Measurements from ENCODE around the gene POU6F2. TPM values are rescaled to one million over a fixed set of nuclear protein-coding genes. Genes with fewer than 3 reads are reported as not detected.

The POU6F2 gene
- polyA plus RNA-seq, 4 donors, result 0.16 TPM; not detected in 3

DNA sequence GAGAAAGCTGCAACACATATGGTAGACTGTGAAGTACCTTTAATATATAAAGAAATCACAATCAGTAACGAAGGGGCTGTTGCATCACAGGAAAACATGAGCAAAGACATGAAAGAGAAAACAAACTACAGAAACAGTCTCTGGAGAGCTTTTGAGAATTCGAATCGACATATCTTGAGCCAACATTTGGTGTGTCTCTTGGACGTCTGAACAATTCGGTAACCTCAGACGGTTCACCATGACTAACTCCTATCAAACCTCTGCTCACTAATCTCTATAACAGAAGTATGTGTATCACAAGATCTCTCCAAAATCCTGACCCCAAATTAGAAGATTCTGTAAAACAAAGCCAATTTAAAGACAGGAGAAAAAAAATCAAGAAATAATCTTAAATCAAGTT lies 326.5 kb downstream of the POU6F2 start:
- H3K4me1 ChIP-seq (ENCODE audit: control insufficient read depth in 3 of 3, insufficient read depth in 2 of 3, low read depth in 1 of 3, low read length in 2 of 3), result no peaks in the 10 kb centered on the region
- FAIRE-seq (no peak), DNase-seq (no peak)
- H3K36me3 ChIP-seq (ENCODE audit: control insufficient read depth in 3 of 3, insufficient read depth in 2 of 3, low read depth in 1 of 3, low read length in 3 of 3), result no peaks in the 10 kb centered on the region
- no peaks in the 10 kb centered on the region for H3K9me3 ChIP-seq (ENCODE audit: control insufficient read depth in 2 of 2, insufficient read depth in 1 of 2, low read depth in 1 of 2, low read length in 1 of 2)
- no peak overlapping the region for H3K27ac ChIP-seq (ENCODE audit: low read depth in 1 of 3, low read length in 2 of 3)
- whole genome bisulfite sequencing, 3 donors, result 81 to 92% (median 90%) methylated on average over 6 of the region's 6 CpGs
- H3K4me3 ChIP-seq (ENCODE audit: low read depth in 1 of 3, low read length in 3 of 3), result no peak overlapping the region
- peaks cover 0 to 3% (median 0%) of the 10 kb centered on the region in 3 donors for H3K27me3 ChIP-seq (ENCODE audit: control insufficient read depth in 3 of 3, insufficient read depth in 3 of 3, low read length in 3 of 3)

DNA sequence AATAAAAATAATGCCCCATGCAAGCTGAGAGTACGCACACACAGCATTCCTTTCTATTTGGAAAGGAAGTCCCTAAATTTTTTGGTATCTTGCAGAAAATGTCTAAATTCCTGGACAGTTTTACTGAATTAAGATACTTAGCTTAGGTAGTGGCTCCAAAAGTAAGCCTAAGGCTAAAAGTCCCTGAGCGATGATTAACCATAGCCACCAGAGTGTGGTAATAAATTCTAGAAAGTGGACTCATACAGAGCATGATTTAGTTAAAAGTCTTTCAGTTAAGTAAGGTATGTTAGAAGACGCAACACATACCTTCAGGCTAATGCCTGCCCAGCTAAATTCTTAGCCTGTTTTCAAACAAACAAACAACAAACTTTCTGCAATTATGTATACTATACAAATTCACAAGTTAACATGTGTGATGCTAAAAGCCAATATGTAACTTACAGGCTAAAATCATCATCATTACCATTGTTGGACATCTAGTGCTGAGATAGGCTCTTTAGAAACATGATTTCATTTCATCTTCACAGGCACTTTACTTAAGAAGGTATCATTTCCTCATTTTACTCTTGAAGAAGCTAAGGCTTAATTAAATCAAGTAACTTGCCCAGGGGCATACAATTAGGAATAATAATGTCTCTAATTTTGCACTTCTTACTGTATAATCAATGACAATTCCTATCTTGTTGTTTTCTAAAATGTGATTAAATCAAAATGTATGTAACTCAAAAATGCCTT lies 327.1 kb downstream of the POU6F2 start:
- no peaks in the 10 kb centered on the region for H3K4me1 ChIP-seq (ENCODE audit: control insufficient read depth in 3 of 3, insufficient read depth in 2 of 3, low read depth in 1 of 3, low read length in 2 of 3)
- H3K27ac ChIP-seq (ENCODE audit: low read depth in 1 of 3, low read length in 2 of 3), result no peak overlapping the region
- no peak for DNase-seq
- H3K9me3 ChIP-seq (ENCODE audit: control insufficient read depth in 2 of 2, insufficient read depth in 1 of 2, low read depth in 1 of 2, low read length in 1 of 2), result no peaks in the 10 kb centered on the region
- no peak for FAIRE-seq
- peaks cover 0 to 3% (median 0%) of the 10 kb centered on the region in 3 donors for H3K27me3 ChIP-seq (ENCODE audit: control insufficient read depth in 3 of 3, insufficient read depth in 3 of 3, low read length in 3 of 3)
- WGBS, 3 donors, result 91 to 94% (median 93%) methylated on average over 3 of the region's 3 CpGs
- no peak overlapping the region for H3K4me3 ChIP-seq (ENCODE audit: low read depth in 1 of 3, low read length in 3 of 3)
- no peaks in the 10 kb centered on the region for H3K36me3 ChIP-seq (ENCODE audit: control insufficient read depth in 3 of 3, insufficient read depth in 2 of 3, low read depth in 1 of 3, low read length in 3 of 3)

DNA sequence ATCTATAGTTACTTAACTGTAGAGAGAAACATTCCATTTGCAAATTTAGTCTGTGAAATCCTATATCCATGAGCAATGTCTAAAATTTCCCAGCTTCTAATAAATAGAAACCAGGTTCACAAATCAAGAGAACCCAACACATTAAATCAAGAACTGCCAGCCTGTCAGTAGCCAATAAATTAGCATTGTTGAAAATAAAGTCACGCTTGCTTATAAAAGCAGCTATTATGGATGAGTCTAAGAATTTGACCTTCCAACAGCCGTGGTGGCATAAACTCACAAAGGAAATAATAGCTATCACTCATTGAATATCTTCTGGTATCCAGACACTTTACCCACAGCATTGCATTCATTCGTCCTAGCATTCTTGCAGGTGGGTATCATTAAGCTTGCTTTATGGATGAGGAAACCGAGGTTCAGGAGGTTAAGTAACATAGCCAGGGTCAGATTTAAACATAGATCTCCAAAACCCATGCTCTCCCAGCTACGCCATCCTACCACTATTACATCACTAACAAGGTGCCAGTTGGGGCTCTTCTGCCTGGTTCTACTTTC lies 328.4 kb downstream of the POU6F2 start:
- Histone ChIP-seq H3K4me1 (ENCODE audit: control insufficient read depth in 3 of 3, insufficient read depth in 2 of 3, low read depth in 1 of 3, low read length in 2 of 3) (no peaks in the 10 kb centered on the region), H3K27me3 (ENCODE audit: control insufficient read depth in 3 of 3, insufficient read depth in 3 of 3, low read length in 3 of 3) (no peaks in the 10 kb centered on the region), H3K4me3 (ENCODE audit: low read depth in 1 of 3, low read length in 3 of 3) (no peak overlapping the region), H3K9me3 (ENCODE audit: control insufficient read depth in 2 of 2, insufficient read depth in 1 of 2, low read depth in 1 of 2, low read length in 1 of 2) (no peaks in the 10 kb centered on the region), H3K36me3 (ENCODE audit: control insufficient read depth in 3 of 3, insufficient read depth in 2 of 3, low read depth in 1 of 3, low read length in 3 of 3) (no peaks in the 10 kb centered on the region), H3K27ac (ENCODE audit: low read depth in 1 of 3, low read length in 2 of 3) (no peak overlapping the region)
- WGBS, 3 donors, result 70 to 77% (median 72%) methylated on average over 5 of the region's 5 CpGs
- DNase-seq (no peak), FAIRE-seq (no peak)

DNA sequence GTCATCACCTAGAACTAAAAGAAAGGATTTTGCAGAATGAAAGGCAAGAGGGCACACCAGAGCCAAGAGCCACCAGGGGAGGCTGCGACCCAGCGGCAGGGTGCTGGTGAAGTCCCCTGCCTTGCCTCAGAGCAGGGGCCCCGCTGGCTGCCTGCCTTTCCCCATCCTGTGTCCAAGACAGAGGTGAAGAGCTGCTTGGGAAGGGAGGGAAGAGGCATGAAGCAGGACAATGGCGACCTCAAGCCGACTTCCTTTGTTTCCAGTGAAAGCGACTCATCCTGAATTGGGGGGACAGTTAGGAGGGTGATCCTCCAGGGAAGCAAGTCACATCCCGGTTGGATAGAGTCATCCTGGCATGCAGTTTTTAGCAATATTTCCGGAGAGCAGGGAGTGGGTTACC lies 333.0 kb downstream of the POU6F2 start:
- Histone ChIP-seq H3K27me3 (ENCODE audit: control insufficient read depth in 3 of 3, insufficient read depth in 3 of 3, low read length in 3 of 3) (no peaks in the 10 kb centered on the region), H3K36me3 (ENCODE audit: control insufficient read depth in 3 of 3, insufficient read depth in 2 of 3, low read depth in 1 of 3, low read length in 3 of 3) (no peaks in the 10 kb centered on the region), H3K4me3 (ENCODE audit: low read depth in 1 of 3, low read length in 3 of 3) (no peak overlapping the region), H3K4me1 (ENCODE audit: control insufficient read depth in 3 of 3, insufficient read depth in 2 of 3, low read depth in 1 of 3, low read length in 2 of 3) (no peaks in the 10 kb centered on the region), H3K9me3 (ENCODE audit: control insufficient read depth in 2 of 2, insufficient read depth in 1 of 2, low read depth in 1 of 2, low read length in 1 of 2) (no peaks in the 10 kb centered on the region), H3K27ac (ENCODE audit: low read depth in 1 of 3, low read length in 2 of 3) (no peak overlapping the region)
- WGBS, 3 donors, result 71 to 74% (median 72%) methylated on average over 8 of the region's 8 CpGs
- FAIRE-seq, result no peak
- DNase-seq, result no peak

DNA sequence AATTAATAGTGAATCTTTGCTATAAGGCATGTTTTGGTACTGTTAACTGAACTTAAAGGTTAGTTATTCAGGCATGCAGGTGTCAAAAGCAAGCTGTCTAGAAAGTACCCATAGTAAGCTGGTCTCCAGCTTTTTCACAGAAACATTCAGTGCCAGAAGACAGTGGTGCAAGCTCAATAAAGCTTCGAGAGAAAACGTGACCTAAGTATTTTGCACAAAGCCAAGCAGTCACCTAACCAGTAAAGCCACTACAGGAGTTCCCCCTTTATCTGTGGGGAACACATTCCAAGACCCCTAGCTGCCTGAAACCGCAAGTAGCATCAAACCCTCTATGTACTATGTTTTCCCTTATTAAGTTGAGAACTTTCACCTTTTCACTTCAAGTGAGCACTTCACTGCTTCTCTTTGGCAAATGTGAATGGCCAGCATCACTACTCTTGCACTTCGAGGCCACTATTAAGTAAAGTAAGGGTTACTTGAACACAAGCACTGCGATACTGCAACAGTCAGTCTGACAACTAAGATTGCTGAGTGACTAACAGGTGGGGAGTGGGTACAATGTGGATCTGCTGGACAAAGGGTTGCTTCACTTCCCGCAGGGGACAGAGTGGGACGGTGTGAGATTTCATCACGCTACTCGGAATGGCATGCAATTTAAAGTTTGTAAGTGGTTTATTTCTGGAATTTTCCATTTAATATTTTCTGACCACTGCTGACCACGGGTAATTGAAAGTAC lies 334.7 kb downstream of the POU6F2 start:
- 71 to 82% (median 77%) methylated on average over 10 of the region's 10 CpGs for WGBS, 3 donors
- H3K9me3 ChIP-seq (ENCODE audit: control insufficient read depth in 2 of 2, insufficient read depth in 1 of 2, low read depth in 1 of 2, low read length in 1 of 2), result no peaks in the 10 kb centered on the region
- no peaks in the 10 kb centered on the region for H3K4me1 ChIP-seq (ENCODE audit: control insufficient read depth in 3 of 3, insufficient read depth in 2 of 3, low read depth in 1 of 3, low read length in 2 of 3)
- DNase-seq (no peak), FAIRE-seq (no peak)
- no peak overlapping the region for H3K27ac ChIP-seq (ENCODE audit: low read depth in 1 of 3, low read length in 2 of 3)
- H3K27me3 ChIP-seq (ENCODE audit: control insufficient read depth in 3 of 3, insufficient read depth in 3 of 3, low read length in 3 of 3), result no peaks in the 10 kb centered on the region
- H3K4me3 ChIP-seq (ENCODE audit: low read depth in 1 of 3, low read length in 3 of 3), result no peak overlapping the region
- no peaks in the 10 kb centered on the region for H3K36me3 ChIP-seq (ENCODE audit: control insufficient read depth in 3 of 3, insufficient read depth in 2 of 3, low read depth in 1 of 3, low read length in 3 of 3)

DNA sequence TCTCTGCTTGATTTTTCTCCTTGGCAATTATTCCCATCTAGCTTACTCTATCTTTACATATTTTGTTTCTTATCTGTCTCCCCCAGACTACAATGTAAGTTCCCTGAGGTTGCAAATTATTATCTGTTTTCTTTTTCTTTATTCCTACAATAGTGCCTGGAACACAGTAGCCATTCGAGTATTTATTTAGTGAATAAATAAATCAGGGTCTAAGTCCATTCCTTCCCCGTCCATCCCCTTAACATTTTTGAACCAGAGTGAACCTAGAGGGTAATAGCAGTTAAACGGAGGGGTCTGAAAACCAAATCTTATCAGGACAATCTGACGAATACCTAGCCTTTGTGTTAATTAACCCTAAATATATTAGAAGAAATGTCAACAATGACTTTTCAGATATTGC lies 335.7 kb downstream of the POU6F2 start:
- Histone ChIP-seq H3K9me3 (ENCODE audit: control insufficient read depth in 2 of 2, insufficient read depth in 1 of 2, low read depth in 1 of 2, low read length in 1 of 2) (no peaks in the 10 kb centered on the region), H3K4me1 (ENCODE audit: control insufficient read depth in 3 of 3, insufficient read depth in 2 of 3, low read depth in 1 of 3, low read length in 2 of 3) (no peaks in the 10 kb centered on the region), H3K27ac (ENCODE audit: low read depth in 1 of 3, low read length in 2 of 3) (no peak overlapping the region), H3K36me3 (ENCODE audit: control insufficient read depth in 3 of 3, insufficient read depth in 2 of 3, low read depth in 1 of 3, low read length in 3 of 3) (no peaks in the 10 kb centered on the region), H3K27me3 (ENCODE audit: control insufficient read depth in 3 of 3, insufficient read depth in 3 of 3, low read length in 3 of 3) (no peaks in the 10 kb centered on the region), H3K4me3 (ENCODE audit: low read depth in 1 of 3, low read length in 3 of 3) (no peak overlapping the region)
- 13 to 50% (median 28%) methylated on average over 4 of the region's 4 CpGs for WGBS, 3 donors
- DNase-seq (no peak), FAIRE-seq (no peak)

DNA sequence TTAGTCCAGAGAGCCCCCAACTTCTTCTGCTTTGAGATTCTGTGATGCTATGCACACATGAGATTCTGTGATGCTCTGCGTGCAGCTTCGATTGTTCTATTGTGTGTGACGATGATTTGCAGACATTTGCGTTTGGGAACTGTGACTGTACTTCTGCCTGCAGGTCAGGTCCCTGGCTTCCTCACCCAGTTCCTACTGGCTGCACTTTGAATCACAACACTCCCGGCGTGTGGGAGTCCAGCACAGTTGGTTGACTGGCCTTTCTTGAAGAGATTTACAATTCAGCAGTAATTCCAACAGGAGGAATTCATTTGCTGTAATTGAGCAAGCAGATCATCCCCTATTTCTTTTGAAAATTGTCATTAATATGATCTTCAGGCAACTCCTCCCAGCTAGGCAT lies 336.3 kb downstream of the POU6F2 start:
- Histone ChIP-seq H3K9me3 (ENCODE audit: control insufficient read depth in 2 of 2, insufficient read depth in 1 of 2, low read depth in 1 of 2, low read length in 1 of 2) (no peaks in the 10 kb centered on the region), H3K27ac (ENCODE audit: low read depth in 1 of 3, low read length in 2 of 3) (no peak overlapping the region), H3K27me3 (ENCODE audit: control insufficient read depth in 3 of 3, insufficient read depth in 3 of 3, low read length in 3 of 3) (no peaks in the 10 kb centered on the region), H3K4me3 (ENCODE audit: low read depth in 1 of 3, low read length in 3 of 3) (no peak overlapping the region), H3K36me3 (ENCODE audit: control insufficient read depth in 3 of 3, insufficient read depth in 2 of 3, low read depth in 1 of 3, low read length in 3 of 3) (no peaks in the 10 kb centered on the region), H3K4me1 (ENCODE audit: control insufficient read depth in 3 of 3, insufficient read depth in 2 of 3, low read depth in 1 of 3, low read length in 2 of 3) (no peaks in the 10 kb centered on the region)
- FAIRE-seq (no peak), DNase-seq (no peak)
- 77 to 79% (median 77%) methylated on average over 6 of the region's 6 CpGs for WGBS, 3 donors

DNA sequence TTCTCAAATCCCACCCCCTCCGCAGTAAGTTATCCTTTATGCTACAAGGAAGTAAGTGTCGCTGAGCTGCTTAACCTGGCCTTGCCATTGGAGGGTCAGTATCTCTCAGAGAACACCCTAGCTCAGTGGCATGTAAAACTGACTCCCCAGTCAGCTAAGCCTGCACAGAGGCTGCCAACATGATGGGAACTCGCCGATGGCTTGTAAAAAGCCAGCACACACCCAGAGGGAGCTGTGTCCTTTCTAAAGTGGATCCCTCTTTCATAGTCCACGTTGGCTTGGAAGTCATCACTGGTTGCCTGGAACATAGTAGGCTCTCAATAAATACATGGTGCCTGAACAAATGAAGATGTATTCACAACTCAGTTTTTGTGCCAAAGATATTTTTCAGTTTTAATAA lies 339.4 kb downstream of the POU6F2 start:
- H3K9me3 ChIP-seq (ENCODE audit: control insufficient read depth in 2 of 2, insufficient read depth in 1 of 2, low read depth in 1 of 2, low read length in 1 of 2), result no peaks in the 10 kb centered on the region
- no peak for DNase-seq
- no peaks in the 10 kb centered on the region for H3K27me3 ChIP-seq (ENCODE audit: control insufficient read depth in 3 of 3, insufficient read depth in 3 of 3, low read length in 3 of 3)
- no peak for FAIRE-seq
- H3K4me3 ChIP-seq (ENCODE audit: low read depth in 1 of 3, low read length in 3 of 3), result no peak overlapping the region
- WGBS, 3 donors, result 72 to 84% (median 73%) methylated on average over 5 of the region's 5 CpGs
- no peaks in the 10 kb centered on the region for H3K36me3 ChIP-seq (ENCODE audit: control insufficient read depth in 3 of 3, insufficient read depth in 2 of 3, low read depth in 1 of 3, low read length in 3 of 3)
- no peak overlapping the region for H3K27ac ChIP-seq (ENCODE audit: low read depth in 1 of 3, low read length in 2 of 3)
- no peaks in the 10 kb centered on the region for H3K4me1 ChIP-seq (ENCODE audit: control insufficient read depth in 3 of 3, insufficient read depth in 2 of 3, low read depth in 1 of 3, low read length in 2 of 3)
